PC-3 (cell line): ENCODE measurements around the gene PLEKHG4. TPM values are rescaled to one million over a fixed set of nuclear protein-coding genes. Genes with fewer than 3 reads are reported as not detected.

Experiments
- ATAC-seq: fragments of 200-7000 bp; cut with Tn5 transposase; 2 replicates; pipeline ENCODE4 v1.9.1; 2020; ENCODE audit warnings: mild to moderate bottlenecking, moderate library complexity
- BruUV-seq: library from RNA; stranded (reverse); fragments of 400-500 nt; replicated peaks from 2 replicates; lab custom pipeline; 2021; lab: Mats Ljungman, UMichigan
- CTCF ChIA-PET: fragments of 300-600 bp; sonication (Branson Sonifier 250); formaldehyde crosslinking; loops from one replicate; lab custom pipeline; 2022; ENCODE audit warnings: antibody characterized with exemption; lab: Charles Lee
- POLR2A ChIA-PET: fragments of 300-600 bp; sonication (Branson Sonifier 250); formaldehyde crosslinking; loops from one replicate; lab custom pipeline; 2022; ENCODE audit warnings: antibody characterized with exemption; ENCODE audit not compliant: unreplicated experiment; lab: Charles Lee
- DNase-seq: peaks from one replicate; pipeline ENCODE4 v3.0.0-alpha.2; 2015
- H2AFZ ChIP-seq: fragments of 300-600 bp; sonication (generic); 2 replicates; pipeline ENCODE4 v1.6.0; 2016; ENCODE audit warnings: antibody characterized with exemption, low read length
- H3F3A ChIP-seq: fragments of 300-600 bp; sonication (generic); one replicate; pipeline ENCODE4 v1.6.0; 2017; ENCODE audit warnings: antibody characterized with exemption, low read length, control low read depth, mild to moderate bottlenecking; ENCODE audit not compliant: unreplicated experiment
- H3K27ac ChIP-seq: fragments of 300-600 bp; sonication (generic); 2 replicates; pipeline ENCODE4 v1.5.1; 2016; ENCODE audit warnings: mild to moderate bottlenecking, low read length
- H3K27me3 ChIP-seq: fragments of 300-600 bp; sonication (generic); 2 replicates; pipeline ENCODE4 v1.6.1; 2016; ENCODE audit warnings: low read length, mixed read lengths
- H3K36me3 ChIP-seq: fragments of 300-600 bp; sonication (generic); 2 replicates; pipeline ENCODE4 v1.6.1; 2016; ENCODE audit warnings: low read depth, mixed run types, low read length, mixed read lengths
- H3K4me1 ChIP-seq: fragments of 300-600 bp; sonication (generic); 2 replicates; pipeline ENCODE4 v1.5.1; 2016; ENCODE audit warnings: low read length; ENCODE audit not compliant: insufficient read depth
- H3K4me2 ChIP-seq: fragments of 300-600 bp; sonication (generic); 2 replicates; pipeline ENCODE4 v1.6.0; 2016; ENCODE audit warnings: low read length
- H3K4me3 ChIP-seq: fragments of 300-600 bp; sonication (generic); 2 replicates; pipeline ENCODE4 v1.5.1; 2016; ENCODE audit warnings: mild to moderate bottlenecking, low read length, mixed read lengths
- H3K79me2 ChIP-seq: fragments of 300-600 bp; sonication (generic); 2 replicates; pipeline ENCODE4 v1.6.1; 2017; ENCODE audit warnings: low read length, mixed read lengths
- H3K9ac ChIP-seq: fragments of 300-600 bp; sonication (generic); 2 replicates; pipeline ENCODE4 v1.6.0; 2016; ENCODE audit warnings: mild to moderate bottlenecking, low read length
- H3K9me2 ChIP-seq: fragments of 300-600 bp; sonication (generic); replicated peaks from 2 replicates; pipeline ENCODE4 v1.6.1; 2016; ENCODE audit warnings: mixed run types, low read length, mixed read lengths
- H3K9me3 ChIP-seq: fragments of 300-600 bp; sonication (generic); 2 replicates; pipeline ENCODE4 v1.6.1; 2016; ENCODE audit warnings: low read length, mixed read lengths
- H4K20me1 ChIP-seq: fragments of 300-600 bp; sonication (generic); 2 replicates; pipeline ENCODE4 v1.6.1; 2016; ENCODE audit warnings: low read length, mixed read lengths
- CTCF ChIP-seq: fragments of 300-600 bp; sonication (generic); conservative IDR thresholded peaks from 2 replicates; pipeline ENCODE4 v1.5.1; 2017; ENCODE audit warnings: antibody characterized with exemption, low read depth, mild to moderate bottlenecking, low read length
- EZH2 ChIP-seq: fragments of 300-600 bp; sonication (generic); IDR thresholded peaks from one replicate; pipeline ENCODE4 v1.6.1; 2017; ENCODE audit warnings: antibody characterized with exemption, mild to moderate bottlenecking, low read length; ENCODE audit not compliant: unreplicated experiment
- EZH2phosphoT487 ChIP-seq: fragments of 300-600 bp; sonication (generic); IDR thresholded peaks from 2 replicates; pipeline ENCODE4 v1.6.1; 2018; ENCODE audit warnings: mild to moderate bottlenecking, antibody characterized with exemption, low read length, borderline replicate concordance
- intact Hi-C: fragments of 100-400 bp; cut with micrococcal nuclease; formaldehyde crosslinking; loops from 2 replicates; pipeline ENCODE4 v1.9.0; 2023
- total RNA-seq: library from RNA; depleted of rRNA; stranded (reverse); fragments of >200 nt; gene quantifications from 2 replicates; pipeline ENCODE4 v1.2.3, GENCODE V29; 2014

PLEKHG4 gene
- total RNA-seq, 1 experiment from 2014 or later = 8.9 TPM

GRCh38 chr16:67254801-67255552 is 24.4 kb upstream of the PLEKHG4 start:
- CTCF ChIA-PET = no interaction called here
- no peaks in the 10 kb centered on the region for H3K79me2 ChIP-seq
- intact Hi-C loops = no loop called here
- H3K4me1 ChIP-seq = no peaks in the 10 kb centered on the region
- H3K9me2 ChIP-seq = no peaks in the 10 kb centered on the region
- no peak overlapping the region for H3K4me3 ChIP-seq
- H3K27ac ChIP-seq = no peak overlapping the region
- no peaks in the 10 kb centered on the region for H3K9me3 ChIP-seq
- no TSS peak for BruUV-seq
- ATAC-seq (no peak), DNase-seq (no peak)
- no peaks in the 10 kb centered on the region for H3K27me3 ChIP-seq
- H3K4me2 ChIP-seq = no peak overlapping the region
- H3K36me3 ChIP-seq = no peaks in the 10 kb centered on the region
- H3F3A ChIP-seq = no peaks in the 10 kb centered on the region
- H2AFZ ChIP-seq = no peak overlapping the region
- no peaks in the 10 kb centered on the region for H4K20me1 ChIP-seq
- TF ChIP-seq EZH2phosphoT487 = no peak
- no peak for TF ChIP-seq CTCF
- no peak for TF ChIP-seq EZH2
- POLR2A ChIA-PET = no interaction called here
- H3K9ac ChIP-seq = no peak overlapping the region

- Histone ChIP-seq H3K9ac (no peak overlapping the region), H2AFZ (no peak overlapping the region), H3F3A (no peaks in the 10 kb centered on the region), H3K79me2 (no peaks in the 10 kb centered on the region), H3K4me3 (no peak overlapping the region), H3K9me3 (no peaks in the 10 kb centered on the region), H4K20me1 (no peaks in the 10 kb centered on the region), H3K27me3 (no peaks in the 10 kb centered on the region), H3K4me1 (no peaks in the 10 kb centered on the region), H3K36me3 (no peaks in the 10 kb centered on the region), H3K27ac (no peak overlapping the region), H3K4me2 (no peak overlapping the region), H3K9me2 (no peaks in the 10 kb centered on the region)
- TF ChIP-seq CTCF (no peak), EZH2phosphoT487 (no peak), EZH2 (no peak)
- DNase-seq (no peak), ATAC-seq (no peak)
- ChIA-PET CTCF (no interaction called here), POLR2A (no interaction called here)
- BruUV-seq = no TSS peak
- intact Hi-C loops = no loop called here
Observed at GRCh38 chr16:67255553-67256221, 23.6 kb upstream of the PLEKHG4 start.

- TF ChIP-seq EZH2phosphoT487 (no peak), EZH2 (no peak), CTCF (no peak)
- ATAC-seq = no peak
- BruUV-seq = no TSS peak
- no peaks in the 10 kb centered on the region for H3K9me3 ChIP-seq
- no peak overlapping the region for H3K9ac ChIP-seq
- H3K27ac ChIP-seq = no peak overlapping the region
- no peaks in the 10 kb centered on the region for H3K9me2 ChIP-seq
- H3K4me1 ChIP-seq = no peaks in the 10 kb centered on the region
- H3K36me3 ChIP-seq = no peaks in the 10 kb centered on the region
- no peak overlapping the region for H3K4me3 ChIP-seq
- H3K27me3 ChIP-seq = no peaks in the 10 kb centered on the region
- no peak for DNase-seq
- no peaks in the 10 kb centered on the region for H3K79me2 ChIP-seq
- ChIA-PET CTCF (no interaction called here), POLR2A (no interaction called here)
- no peak overlapping the region for H2AFZ ChIP-seq
- no peaks in the 10 kb centered on the region for H3F3A ChIP-seq
- H4K20me1 ChIP-seq = no peaks in the 10 kb centered on the region
- no peak overlapping the region for H3K4me2 ChIP-seq
- intact Hi-C loops = no loop called here
Observed at GRCh38 chr16:67256701-67257230, 22.6 kb upstream of the PLEKHG4 start.
